SK-N-MC (cell line): Measurements from ENCODE around the gene POMC.

Source experiments
- EZH2 ChIP-seq: fragments of 200-600 bp; sonication (generic); IDR thresholded peaks from one replicate; pipeline ENCODE4 v1.6.1; 2017; ENCODE audit warnings: antibody characterized with exemption
- FOXP2 ChIP-seq: optimal IDR thresholded peaks from 2 replicates; pipeline ENCODE3; 2011; ENCODE audit warnings: mild to moderate bottlenecking, moderate library complexity; ENCODE audit not compliant: insufficient read depth; ENCODE audit errors: extremely low read length, control extremely low read depth
- POLR2AphosphoS5 ChIP-seq: IDR thresholded peaks from 2 replicates; pipeline ENCODE4 v1.6.1; 2012; ENCODE audit warnings: mild to moderate bottlenecking, low read depth, low read length, borderline replicate concordance

DNA sequence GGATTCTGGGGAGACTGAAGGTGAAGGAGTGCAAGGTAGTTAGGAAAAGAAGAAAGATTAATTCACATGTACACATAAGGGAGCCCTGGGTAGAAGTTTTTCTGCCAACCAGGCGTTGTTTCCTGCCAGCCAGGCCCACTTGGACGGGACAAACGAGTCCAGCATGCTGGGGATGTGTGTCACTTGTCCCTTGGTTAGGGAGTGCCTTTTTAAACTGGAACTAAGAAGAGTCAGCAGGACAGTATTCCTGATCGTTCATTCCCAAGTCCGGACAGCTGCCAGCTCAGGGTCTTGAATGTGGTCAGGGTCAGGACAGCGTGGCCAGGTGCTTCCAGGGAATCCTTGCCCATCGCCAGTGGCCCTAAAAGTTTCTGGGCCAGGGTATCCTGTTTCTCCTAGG, 43.2 kb downstream of the POMC start:
- TF ChIP-seq POLR2AphosphoS5, result no peak
- no peak for TF ChIP-seq EZH2
- no peak for TF ChIP-seq FOXP2
